Activated CD8-positive, alpha-beta memory T cell treated with anti-CD3 and anti-CD28 coated beads, Interleukin-2, amount 50 U/mL, for 4 hours (primary cell): ENCODE measurements around the gene ANKRD42.
A peak's percentile ranks its signal among the peaks of the same experiment; 100 is the strongest.

ENCODE experiments used
- DNase-seq: peaks from one replicate; pipeline ENCODE4 v3.0.0-alpha.2; 2020

The ANKRD42 gene

GRCh38 chr11:83193315-83194280 is at the start of gene ANKRD42:
Gene ANKRD42, plus strand, starts transcription at chr11:83193712. Its CDS starts 959 bp downstream, at chr11:83194671.
- DNase-seq = peak; percentile 80

- no peak for DNase-seq
These were observed 45.6 kb upstream of the ANKRD42 start for GRCh38 chr11:83147895-83148294.

GRCh38 chr11:83150450-83150849 is 43.1 kb upstream of the ANKRD42 start:
- DNase-seq = no peak

- DNase-seq = no peak
These were observed 42.1 kb upstream of the ANKRD42 start for GRCh38 chr11:83151274-83151977.

GRCh38 chr11:83152264-83152663 is 41.2 kb upstream of the ANKRD42 start:
- no peak for DNase-seq

- no peak for DNase-seq
These were observed 39.7 kb upstream of the ANKRD42 start for GRCh38 chr11:83153764-83154163.

GRCh38 chr11:83156144-83156995 is 37.1 kb upstream of the ANKRD42 start:
- DNase-seq = peak; percentile 96

- no peak for DNase-seq
These were observed 36.4 kb upstream of the ANKRD42 start, which contains the start of gene PCF11 for GRCh38 chr11:83156996-83157593. Gene PCF11, plus strand, starts transcription at chr11:83157131. Its CDS starts 309 bp downstream, at chr11:83157440.

- peak; percentile 35 for DNase-seq
These were observed 35.7 kb upstream of the ANKRD42 start for GRCh38 chr11:83157594-83158356.

GRCh38 chr11:83158357-83158786 is 35.1 kb upstream of the ANKRD42 start:
- DNase-seq = no peak

GRCh38 chr11:83158965-83159901 is 34.3 kb upstream of the ANKRD42 start:
- DNase-seq = no peak

- DNase-seq = no peak
These were observed 33.3 kb upstream of the ANKRD42 start for GRCh38 chr11:83159902-83160865.

GRCh38 chr11:83161610-83162199 is 31.8 kb upstream of the ANKRD42 start:
- no peak for DNase-seq

- DNase-seq = no peak
These were observed 31.1 kb upstream of the ANKRD42 start for GRCh38 chr11:83162377-83162776.

GRCh38 chr11:83166193-83166866 is 27.2 kb upstream of the ANKRD42 start:
- no peak for DNase-seq

GRCh38 chr11:83168756-83169155 is 24.8 kb upstream of the ANKRD42 start:
- DNase-seq = no peak

- DNase-seq = no peak
These were observed 22.6 kb upstream of the ANKRD42 start for GRCh38 chr11:83170865-83171264.

GRCh38 chr11:83172551-83172950 is 21.0 kb upstream of the ANKRD42 start:
- no peak for DNase-seq
